HL-60 (cell line): ENCODE measurements around the gene GAREM1.

Source experiments
- DNase-seq, 2 experiments: peaks; one replicate each; pipeline ENCODE4 v3.0.0-alpha.2; 2010 to 2020; ENCODE audit warnings: low read depth in 1 of 2, low spot score in 1 of 2
- H3K27ac ChIP-seq: fragments of 250-450 bp; sonication (Bioruptor Pico); replicated peaks from 2 replicates; pipeline ENCODE4 v1.5.1; 2020; ENCODE audit warnings: mild to moderate bottlenecking, moderate library complexity
- H3K27me3 ChIP-seq: fragments of 250-450 bp; sonication (Bioruptor Pico); 2 replicates; pipeline ENCODE4 v1.5.1; 2021; ENCODE audit warnings: mild to moderate bottlenecking, moderate library complexity; ENCODE audit not compliant: insufficient read depth, poor library complexity, severe bottlenecking
- H3K4me3 ChIP-seq: replicated peaks from 2 replicates; pipeline ENCODE4 v1.5.1; 2011; ENCODE audit warnings: mild to moderate bottlenecking, control low read depth, low read length; ENCODE audit not compliant: insufficient read depth
- GABPA ChIP-seq: IDR thresholded peaks from 2 replicates; pipeline ENCODE4 v1.6.1; 2012; ENCODE audit warnings: low read depth
- POLR2AphosphoS5 ChIP-seq: IDR thresholded peaks from 2 replicates; pipeline ENCODE4 v1.6.1; 2012; ENCODE audit warnings: low read depth
- REST ChIP-seq: IDR thresholded peaks from 2 replicates; pipeline ENCODE4 v1.6.1; 2012; ENCODE audit warnings: low read depth; ENCODE audit not compliant: insufficient replicate concordance
- SPI1 ChIP-seq: IDR thresholded peaks from 2 replicates; pipeline ENCODE4 v1.6.1; 2012; ENCODE audit warnings: low read depth, mild to moderate bottlenecking, borderline replicate concordance
- TF ChIP-seq, protein P1 (sequence below): IDR thresholded peaks from one replicate; pipeline ENCODE4 v1.5.1; 2011; ENCODE audit warnings: low read length, control low read depth, inconsistent platforms; ENCODE audit not compliant: insufficient read depth

The GAREM1 gene

GRCh38 chr18:32301976-32302743 lies 168.5 kb downstream of the GAREM1 start:
- Histone ChIP-seq H3K27me3 (peaks cover 6% of the 10 kb centered on the region), H3K27ac (no peak overlapping the region), H3K4me3 (no peak overlapping the region)
- TF ChIP-seq GABPA (no peak), REST (no peak), SPI1 (no peak), POLR2AphosphoS5 (no peak)
- TF ChIP-seq, protein P1, sequence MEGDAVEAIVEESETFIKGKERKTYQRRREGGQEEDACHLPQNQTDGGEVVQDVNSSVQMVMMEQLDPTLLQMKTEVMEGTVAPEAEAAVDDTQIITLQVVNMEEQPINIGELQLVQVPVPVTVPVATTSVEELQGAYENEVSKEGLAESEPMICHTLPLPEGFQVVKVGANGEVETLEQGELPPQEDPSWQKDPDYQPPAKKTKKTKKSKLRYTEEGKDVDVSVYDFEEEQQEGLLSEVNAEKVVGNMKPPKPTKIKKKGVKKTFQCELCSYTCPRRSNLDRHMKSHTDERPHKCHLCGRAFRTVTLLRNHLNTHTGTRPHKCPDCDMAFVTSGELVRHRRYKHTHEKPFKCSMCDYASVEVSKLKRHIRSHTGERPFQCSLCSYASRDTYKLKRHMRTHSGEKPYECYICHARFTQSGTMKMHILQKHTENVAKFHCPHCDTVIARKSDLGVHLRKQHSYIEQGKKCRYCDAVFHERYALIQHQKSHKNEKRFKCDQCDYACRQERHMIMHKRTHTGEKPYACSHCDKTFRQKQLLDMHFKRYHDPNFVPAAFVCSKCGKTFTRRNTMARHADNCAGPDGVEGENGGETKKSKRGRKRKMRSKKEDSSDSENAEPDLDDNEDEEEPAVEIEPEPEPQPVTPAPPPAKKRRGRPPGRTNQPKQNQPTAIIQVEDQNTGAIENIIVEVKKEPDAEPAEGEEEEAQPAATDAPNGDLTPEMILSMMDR = no peak
- no peak for DNase-seq

- no peak for DNase-seq
- Histone ChIP-seq H3K27ac (no peak overlapping the region), H3K4me3 (no peak overlapping the region), H3K27me3 (peaks cover 6% of the 10 kb centered on the region)
- TF ChIP-seq GABPA = no peak
- no peak for TF ChIP-seq REST
- no peak for TF ChIP-seq POLR2AphosphoS5
- TF ChIP-seq, protein P1 = no peak
- TF ChIP-seq SPI1 = no peak
Observed at GRCh38 chr18:32301361-32301760, 169.3 kb downstream of the GAREM1 start.

- no peak overlapping the region for H3K4me3 ChIP-seq
- DNase-seq = no peak
- peaks cover 6% of the 10 kb centered on the region for H3K27me3 ChIP-seq
- TF ChIP-seq REST (no peak), GABPA (no peak), POLR2AphosphoS5 (no peak), SPI1 (no peak)
- TF ChIP-seq, protein P1 = no peak
- H3K27ac ChIP-seq = no peak overlapping the region
Observed at GRCh38 chr18:32300914-32301313, 169.8 kb downstream of the GAREM1 start.
